GM19438 (cell line): ENCODE results near the gene SLC27A5.
"Not testable (repeated sequence)": the region's sequence is repeated elsewhere in the genome, so short reads cannot be mapped to it uniquely, and the experiment has no call there.

Experiments
- ATAC-seq: cut with Tn5 transposase; IDR thresholded peaks from one replicate; pipeline ENCODE4 v1.9.1; 2021; ENCODE audit warnings: low read depth; ENCODE audit not compliant: unreplicated experiment

The SLC27A5 gene

DNA sequence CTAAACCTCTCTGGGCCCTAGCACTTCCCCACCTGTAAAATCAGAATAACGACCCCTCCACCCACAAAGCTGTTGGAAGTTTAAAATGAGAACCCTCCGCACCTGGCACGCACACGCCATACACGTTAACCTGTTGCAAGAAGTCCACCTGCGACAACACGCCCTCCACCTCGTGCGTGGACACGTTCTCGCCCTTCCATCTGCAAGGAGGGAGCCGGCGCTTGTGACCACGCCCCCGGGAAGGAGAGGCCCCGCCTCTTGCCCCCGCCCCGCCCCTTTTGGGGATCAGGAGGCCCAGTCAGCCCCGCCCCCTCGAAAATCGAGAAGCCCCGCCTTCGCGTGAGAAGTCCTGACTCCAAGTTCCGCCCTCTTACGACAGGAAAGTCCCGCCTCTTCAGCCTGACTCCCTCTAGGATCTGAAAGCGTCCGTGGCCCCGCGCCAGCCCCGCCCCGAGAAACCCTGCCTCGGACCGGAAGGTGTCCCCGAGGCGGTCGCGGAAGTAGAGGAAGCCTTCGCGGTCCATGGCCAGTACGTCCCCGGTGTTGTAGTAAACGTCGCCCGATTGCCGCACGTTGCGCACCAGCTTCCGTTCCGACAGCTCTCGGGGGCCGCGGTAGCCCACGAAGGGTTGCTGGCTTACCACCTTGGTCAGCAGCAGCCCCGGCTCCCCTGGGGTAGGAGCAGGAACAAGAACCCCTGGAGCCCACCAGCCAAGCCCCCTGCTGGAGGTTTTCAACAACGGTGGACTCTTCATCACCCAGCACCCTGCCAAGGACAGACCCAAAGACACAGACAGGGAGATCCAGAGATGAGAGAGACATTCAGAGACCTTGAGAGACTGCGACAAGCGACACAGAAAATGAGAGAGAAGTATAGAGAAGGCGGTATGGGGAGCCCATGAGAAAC is 12.5 kb downstream of the SLC27A5 start:
- peak; percentile 92 for ATAC-seq

DNA sequence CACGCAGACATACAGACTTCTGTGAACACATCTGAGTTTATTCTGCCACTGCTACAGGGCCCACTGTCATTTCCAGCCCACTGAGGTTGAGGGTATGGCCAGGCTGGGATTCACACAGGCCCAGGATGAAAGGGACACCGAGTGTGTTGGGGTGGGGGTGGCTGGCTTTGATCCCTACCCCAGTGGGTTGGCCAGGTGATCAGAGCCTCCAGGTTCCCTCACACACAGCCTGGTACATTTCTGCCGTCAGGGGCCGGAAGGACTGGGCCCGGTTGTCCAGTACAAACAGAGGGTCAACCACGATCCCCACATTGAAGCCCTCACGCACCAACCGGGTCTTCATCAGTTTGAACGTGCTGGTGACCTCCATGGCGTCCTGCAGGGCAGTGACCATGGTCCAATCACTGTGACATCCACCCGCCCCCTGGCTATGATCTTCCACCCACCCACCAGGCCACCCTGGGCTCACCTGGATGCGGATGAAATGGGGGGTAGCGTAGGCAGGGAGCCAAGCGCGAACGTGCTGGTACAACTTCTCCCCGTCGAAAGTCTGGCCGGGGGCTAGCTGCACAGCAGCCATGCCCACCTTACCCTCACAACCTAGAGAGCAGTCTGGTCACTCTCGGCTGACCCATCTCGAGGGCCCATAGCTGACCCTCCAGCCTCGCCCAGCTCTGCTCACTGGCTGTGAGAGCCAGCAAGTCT is 13.3 kb downstream of the SLC27A5 start:
- ATAC-seq = no peak

DNA sequence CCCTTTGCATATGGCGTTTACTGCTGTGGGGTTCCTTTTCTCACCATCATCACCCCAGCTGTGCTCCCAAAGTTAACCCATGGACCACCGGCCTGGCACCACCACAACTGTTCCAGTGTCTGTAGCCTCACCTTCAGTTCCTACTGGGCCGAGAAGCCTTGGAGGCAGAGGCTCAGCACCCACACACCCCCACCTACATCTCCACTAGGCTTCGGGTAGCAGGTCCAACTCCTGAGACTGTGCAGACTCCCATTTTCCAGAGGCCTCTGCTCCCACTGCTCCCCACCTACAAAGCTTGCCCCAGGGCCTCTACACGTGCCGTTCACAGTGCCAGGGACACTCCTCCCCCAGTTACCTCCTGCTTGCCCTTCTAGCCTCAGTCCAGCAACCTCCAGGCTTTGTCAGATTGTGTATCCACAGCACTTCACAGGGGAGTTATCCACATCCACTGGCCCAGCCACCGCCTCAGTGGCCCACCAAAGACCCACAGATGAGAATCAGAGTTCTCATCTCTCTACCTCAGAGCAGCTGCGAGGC is 14.1 kb downstream of the SLC27A5 start:
- ATAC-seq = no peak

DNA sequence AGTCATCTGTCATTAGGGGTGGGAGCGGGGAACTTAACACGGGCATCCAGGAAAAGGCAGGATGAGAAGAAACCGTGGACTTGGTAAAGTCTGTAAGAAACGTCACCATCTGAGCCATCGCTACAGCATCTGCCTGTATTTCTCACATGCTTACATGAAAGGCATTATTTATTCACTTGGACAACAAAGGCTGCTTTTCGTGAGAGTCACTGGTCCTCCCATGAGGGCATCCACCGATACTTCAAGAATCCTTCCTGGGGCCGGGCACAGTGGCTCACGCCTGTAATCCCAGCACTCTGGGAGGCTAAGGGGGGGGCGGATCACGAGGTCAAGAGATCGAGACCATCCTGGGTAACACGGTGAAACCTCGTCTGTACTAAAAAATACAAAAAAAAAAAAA is 19.5 kb downstream of the SLC27A5 start:
- ATAC-seq = no peak

DNA sequence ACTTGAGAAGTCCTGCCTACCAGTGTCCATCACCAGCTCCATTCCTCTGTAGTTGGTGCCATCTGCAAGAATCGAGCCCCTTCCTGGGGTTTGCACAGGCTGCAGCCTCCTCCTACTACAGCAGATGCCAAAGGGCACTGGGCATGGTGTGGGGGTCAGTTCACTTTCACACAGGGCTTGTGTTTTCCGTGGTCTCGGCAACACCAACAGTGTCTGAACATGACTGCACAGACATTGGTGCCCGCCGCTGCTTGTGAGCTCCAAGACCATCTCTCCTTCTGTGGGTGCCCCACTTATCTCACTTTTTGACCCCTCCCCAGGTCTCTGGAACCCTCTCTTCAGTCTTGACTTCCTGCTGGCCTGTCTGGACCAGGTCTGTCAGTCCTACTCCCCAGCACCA is 20.4 kb downstream of the SLC27A5 start:
- no peak for ATAC-seq

DNA sequence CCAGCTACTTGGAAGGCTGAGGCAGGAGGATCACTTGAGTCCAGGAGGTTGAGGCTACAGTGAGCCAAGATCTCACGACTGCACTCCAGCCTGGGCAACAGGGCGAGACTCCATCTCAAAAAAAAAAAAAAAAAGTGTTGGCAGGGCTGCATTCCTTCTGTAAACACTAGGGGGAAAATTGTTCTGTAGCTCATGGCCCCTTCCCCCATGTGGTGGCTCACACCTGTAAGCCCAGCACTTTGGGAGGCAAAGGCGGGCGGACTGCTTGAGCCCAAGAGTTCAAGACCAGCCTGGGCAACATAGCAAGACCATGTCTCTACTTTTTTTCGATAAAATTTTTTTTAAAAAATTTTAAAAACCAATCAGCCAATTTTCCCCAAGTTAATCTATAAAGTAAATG is 27.4 kb downstream of the SLC27A5 start:
- ATAC-seq = not testable (repeated sequence)

DNA sequence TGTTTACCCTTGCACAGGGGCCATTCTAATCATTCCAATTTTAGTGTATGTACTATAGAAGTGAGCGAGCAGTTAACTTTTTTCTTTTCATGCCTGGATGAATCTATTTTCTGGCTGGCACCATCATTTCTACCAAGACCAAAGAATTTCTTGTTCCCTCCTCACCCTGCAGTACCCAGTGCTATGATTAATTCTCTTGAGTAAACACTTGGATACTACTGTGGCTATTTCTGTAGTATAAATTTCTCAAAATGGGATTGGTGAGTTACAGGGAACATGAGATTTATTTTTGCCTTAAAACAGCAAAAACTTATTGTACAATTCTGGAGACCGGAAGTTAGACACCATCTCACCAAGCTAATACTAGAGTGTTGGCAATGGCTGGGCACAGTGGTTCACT is 28.0 kb downstream of the SLC27A5 start:
- ATAC-seq = no peak

DNA sequence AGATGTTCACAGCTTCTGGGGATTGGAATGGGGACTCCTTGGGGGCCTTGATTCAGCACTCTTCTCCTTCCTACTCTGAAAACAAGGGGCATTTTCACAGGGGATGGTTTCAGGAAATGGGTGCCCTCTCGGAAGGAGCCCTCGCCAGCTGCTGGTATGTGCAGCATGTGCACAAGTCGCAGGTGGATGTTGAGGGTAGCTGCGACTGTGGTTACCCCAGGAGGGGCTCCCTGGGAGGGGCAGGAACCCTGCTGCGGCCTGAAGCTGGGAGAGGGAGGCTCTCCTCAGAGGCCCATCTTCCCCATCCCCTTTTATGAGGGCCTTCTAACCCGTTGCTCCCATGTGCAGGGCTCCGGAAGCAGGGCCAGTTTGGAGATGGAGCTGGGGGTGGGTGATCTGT is 29.4 kb downstream of the SLC27A5 start:
- no peak for ATAC-seq

GRCh38 chr19:58480831-58481230 is 31.0 kb downstream of the SLC27A5 start:
- no peak for ATAC-seq

DNA sequence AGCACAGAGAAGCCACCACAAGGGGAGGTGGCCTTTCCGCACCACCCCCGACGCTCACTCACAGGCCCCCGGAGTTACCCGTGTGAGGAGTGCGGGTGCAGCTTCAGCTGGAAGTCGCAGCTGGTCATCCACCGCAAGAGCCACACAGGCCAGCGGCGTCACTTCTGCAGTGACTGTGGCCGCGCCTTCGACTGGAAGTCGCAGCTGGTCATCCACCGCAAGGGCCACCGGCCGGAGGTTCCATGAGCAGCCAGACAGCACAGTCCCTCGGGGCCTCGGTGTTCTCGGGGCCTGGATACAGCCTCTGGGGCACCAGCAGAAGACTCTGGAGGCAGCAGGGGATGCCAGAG is 31.3 kb downstream of the SLC27A5 start:
- ATAC-seq = no peak

- no peak for ATAC-seq
Observed at GRCh38 chr19:58479736-58480480, 31.9 kb downstream of the SLC27A5 start.

DNA sequence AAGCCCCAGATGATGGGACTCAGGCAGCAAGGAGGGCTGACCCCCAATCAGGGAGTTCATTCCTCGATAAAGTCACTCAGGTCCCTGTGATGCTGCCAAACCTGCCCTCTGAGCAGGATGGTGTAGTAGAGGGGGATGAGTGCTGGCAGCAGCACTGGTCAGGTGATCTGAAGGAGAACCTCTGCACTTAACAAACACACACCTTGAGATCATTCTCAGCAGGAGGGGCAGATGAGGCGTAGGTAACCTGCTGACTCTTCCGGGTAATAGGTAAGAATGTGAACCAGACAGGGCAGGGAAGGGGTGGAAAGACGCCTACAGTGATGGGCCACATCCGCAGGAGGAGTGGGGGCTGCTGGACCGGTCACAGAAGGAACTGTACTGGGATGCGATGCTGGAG is 32.5 kb downstream of the SLC27A5 start:
- ATAC-seq = no peak

DNA sequence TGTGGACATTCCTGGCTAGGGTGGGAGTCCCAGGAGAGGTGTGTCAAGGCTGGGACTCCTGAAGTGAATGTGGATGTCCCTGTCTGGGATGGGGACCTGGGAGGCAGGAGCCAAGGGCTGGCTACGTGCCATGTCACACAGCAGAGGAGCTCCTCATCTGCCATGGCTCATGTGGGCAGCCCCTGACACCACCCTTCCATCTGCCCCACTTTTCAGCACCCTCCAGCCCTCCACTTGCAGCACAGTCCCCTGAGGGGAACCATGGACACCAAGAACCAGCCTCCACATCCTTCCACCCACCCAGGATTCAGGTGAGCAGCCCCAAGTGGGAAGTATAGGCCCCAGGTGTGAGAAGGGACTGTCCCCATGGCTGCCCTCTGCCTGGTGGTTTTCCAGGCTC is 33.9 kb downstream of the SLC27A5 start:
- ATAC-seq = no peak

DNA sequence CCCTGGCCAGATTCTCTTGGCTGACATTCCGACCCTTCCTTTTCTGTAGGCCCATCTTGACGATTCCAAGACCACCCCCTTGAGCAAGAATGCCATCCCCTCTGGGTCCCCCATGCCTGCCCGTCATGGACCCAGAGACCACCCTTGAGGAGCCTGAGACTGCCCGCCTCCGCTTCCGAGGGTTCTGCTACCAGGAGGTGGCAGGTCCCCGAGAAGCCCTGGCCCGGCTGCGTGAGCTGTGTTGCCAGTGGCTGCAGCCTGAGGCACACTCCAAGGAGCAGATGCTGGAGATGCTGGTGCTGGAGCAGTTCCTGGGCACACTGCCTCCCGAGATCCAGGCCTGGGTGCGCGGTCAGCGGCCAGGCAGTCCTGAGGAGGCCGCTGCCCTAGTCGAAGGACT is 34.7 kb downstream of the SLC27A5 start:
- no peak for ATAC-seq

- ATAC-seq = no peak
Observed at GRCh38 chr19:58476498-58477015, 35.2 kb downstream of the SLC27A5 start.

GRCh38 chr19:58475714-58476497 is 35.9 kb downstream of the SLC27A5 start, which contains the start of gene ZNF446:
Gene ZNF446 (plus strand): TSS chr19:58476352. CDS start chr19:58477219, 867 bp downstream.
- peak; percentile 74 for ATAC-seq

DNA sequence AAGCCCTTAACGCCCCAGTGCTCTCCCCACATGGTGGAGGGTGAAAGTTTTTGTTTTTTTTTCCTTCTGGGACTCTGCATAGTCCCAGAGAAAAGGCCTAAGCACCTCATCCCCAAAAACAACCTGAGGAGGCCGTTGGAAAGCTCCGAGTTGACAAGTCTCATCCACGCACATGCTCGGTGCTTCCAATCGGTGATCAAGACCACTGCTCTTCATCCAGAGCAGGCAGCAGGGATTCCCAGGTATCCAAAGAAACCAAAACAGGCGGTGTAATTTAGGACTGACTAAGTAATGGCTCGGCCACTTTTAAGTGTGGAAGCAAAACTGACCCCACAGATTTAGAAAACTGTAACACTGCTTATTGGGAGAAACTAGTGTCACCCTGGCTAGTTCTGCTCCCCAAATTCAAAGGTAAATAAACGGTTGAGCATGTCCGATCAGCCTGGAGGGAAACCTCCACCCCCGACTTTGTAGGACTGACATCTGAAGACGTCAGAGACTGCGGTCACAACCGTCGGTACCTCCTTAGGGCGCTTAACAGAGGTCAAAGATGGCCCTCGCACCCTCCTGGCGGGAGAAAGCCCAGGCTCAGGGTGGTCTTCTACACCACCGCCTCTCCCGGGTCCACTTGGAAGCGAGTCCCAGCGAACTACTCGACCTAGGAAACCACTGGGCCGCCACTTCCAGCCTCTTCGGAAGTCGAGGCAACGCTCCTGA is 36.6 kb downstream of the SLC27A5 start:
- ATAC-seq = peak; percentile 3

- ATAC-seq = no peak
Observed at GRCh38 chr19:58474291-58474996, 37.3 kb downstream of the SLC27A5 start.

DNA sequence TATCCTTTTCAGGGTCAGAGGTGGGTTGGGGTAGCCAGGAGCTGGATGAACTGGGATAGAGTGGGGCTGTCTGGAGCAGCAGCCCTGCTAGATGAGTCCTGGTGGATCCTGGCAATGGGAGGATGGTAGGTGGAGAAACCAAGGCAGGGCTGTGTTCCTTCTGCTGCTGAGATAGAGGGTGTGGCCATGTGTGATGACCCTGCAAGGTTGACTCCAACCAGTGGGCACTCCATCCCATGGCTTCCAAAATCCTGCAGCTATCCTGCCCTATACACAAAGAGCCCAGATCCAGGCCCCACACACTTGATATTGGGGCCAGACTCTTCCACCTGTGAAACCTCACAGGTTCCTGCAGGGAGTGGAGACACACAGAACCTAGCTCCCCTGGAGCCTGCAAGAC is 38.0 kb downstream of the SLC27A5 start:
- ATAC-seq = no peak
